ENCODE measurements around the gene SETD2.
"Not testable (repeated sequence)": the region's sequence is repeated elsewhere in the genome, so short reads cannot be mapped to it uniquely, and the experiment has no call there.

The SETD2 gene

GRCh38 chr3:47164007-47164881, at the start of gene SETD2:
TSS of gene SETD2 (minus strand) at chr3:47164113. CDS start at chr3:47163924, 189 bp downstream.
- TF ChIP-seq CTCF (conservative IDR thresholded peaks at IDR 0.05; ENCODE audit: control insufficient read depth, insufficient read depth, low read depth, low read length) = peak; percentile 6
- peak within 1 kb of the TSS; percentile 83 for H3K4me3 ChIP-seq (ENCODE audit: control insufficient read depth, low read depth, low read length)
- peak; percentile 87 for DNase-seq (ENCODE audit: low read depth)

- H3K4me3 ChIP-seq (ENCODE audit: control insufficient read depth, low read depth, low read length) = no peak overlapping the region
- DNase-seq (ENCODE audit: low read depth) = no peak
- no peak for TF ChIP-seq CTCF (conservative IDR thresholded peaks at IDR 0.05; ENCODE audit: control insufficient read depth, insufficient read depth, low read depth, low read length)
Observed at GRCh38 chr3:47210863-47211405, 47.0 kb upstream of the SETD2 start.

- DNase-seq (ENCODE audit: low read depth); H3K4me3 ChIP-seq (ENCODE audit: control insufficient read depth, low read depth, low read length): not testable (repeated sequence)
Observed at GRCh38 chr3:47206022-47206421, 42.1 kb upstream of the SETD2 start.

GRCh38 chr3:47204875-47205274, 41.0 kb upstream of the SETD2 start:
- H3K4me3 ChIP-seq (ENCODE audit: control insufficient read depth, low read depth, low read length) = no peak overlapping the region
- no peak for DNase-seq (ENCODE audit: low read depth)
- no peak for TF ChIP-seq CTCF (conservative IDR thresholded peaks at IDR 0.05; ENCODE audit: control insufficient read depth, insufficient read depth, low read depth, low read length)

- TF ChIP-seq CTCF (conservative IDR thresholded peaks at IDR 0.05; ENCODE audit: control insufficient read depth, insufficient read depth, low read depth, low read length) = no peak
- no peak for DNase-seq (ENCODE audit: low read depth)
- no peak overlapping the region for H3K4me3 ChIP-seq (ENCODE audit: control insufficient read depth, low read depth, low read length)
Observed at GRCh38 chr3:47202542-47202941, 38.6 kb upstream of the SETD2 start.

GRCh38 chr3:47197287-47197686, 33.4 kb upstream of the SETD2 start:
- no peak for TF ChIP-seq CTCF (conservative IDR thresholded peaks at IDR 0.05; ENCODE audit: control insufficient read depth, insufficient read depth, low read depth, low read length)
- DNase-seq (ENCODE audit: low read depth) = no peak
- no peak overlapping the region for H3K4me3 ChIP-seq (ENCODE audit: control insufficient read depth, low read depth, low read length)

GRCh38 chr3:47194994-47195393, 31.1 kb upstream of the SETD2 start:
- no peak for DNase-seq (ENCODE audit: low read depth)
- no peak overlapping the region for H3K4me3 ChIP-seq (ENCODE audit: control insufficient read depth, low read depth, low read length)
- TF ChIP-seq CTCF (conservative IDR thresholded peaks at IDR 0.05; ENCODE audit: control insufficient read depth, insufficient read depth, low read depth, low read length) = no peak

Measured in fibroblast of mammary gland (primary cell).